GM12875 (cell line): ENCODE measurements around the gene UBA3.

Experiments used
- H3K4me3 ChIP-seq: one replicate; pipeline ENCODE4 v1.5.1; 2011; ENCODE audit warnings: low read depth, low read length, control low read depth
- CTCF ChIP-seq: IDR thresholded peaks from 2 replicates; pipeline ENCODE4 v1.5.1; 2011; ENCODE audit warnings: low read depth, mild to moderate bottlenecking, control low read depth, inconsistent platforms, low read length, moderate library complexity, borderline replicate concordance; ENCODE audit not compliant: insufficient read depth

Gene UBA3

GRCh38 chr3:69014022-69014580 is 66.1 kb downstream of the UBA3 start:
- peak overlapping the region; percentile 92 for H3K4me3 ChIP-seq
- TF ChIP-seq CTCF = no peak

GRCh38 chr3:69013253-69014021 is 66.7 kb downstream of the UBA3 start, which contains the start of gene EOGT:
Gene EOGT (minus strand): TSS chr3:69013684. CDS start chr3:69009846, 3,838 bp downstream.
- peak; percentile 72 for TF ChIP-seq CTCF
- H3K4me3 ChIP-seq = peak within 1 kb of the TSS; percentile 92

- TF ChIP-seq CTCF = no peak; the same call in 1 of the 2 replicates
- H3K4me3 ChIP-seq = peak overlapping the region; percentile 92
These were observed 67.3 kb downstream of the UBA3 start for GRCh38 chr3:69012800-69013252.

- H3K4me3 ChIP-seq = no peak overlapping the region
- no peak for TF ChIP-seq CTCF
These were observed 67.9 kb downstream of the UBA3 start for GRCh38 chr3:69012100-69012799.

GRCh38 chr3:69011096-69011730 is 69.0 kb downstream of the UBA3 start:
- H3K4me3 ChIP-seq = no peak overlapping the region
- TF ChIP-seq CTCF = no peak

GRCh38 chr3:69009559-69010410 is 70.4 kb downstream of the UBA3 start:
- no peak overlapping the region for H3K4me3 ChIP-seq
- TF ChIP-seq CTCF = no peak
